Chondrocyte (in vitro differentiated cells): ENCODE results near the gene TAX1BP1. TPM values are rescaled to one million over a fixed set of nuclear protein-coding genes. Genes with fewer than 3 reads are reported as not detected.
"Not testable (repeated sequence)": the region's sequence is repeated elsewhere in the genome, so short reads cannot be mapped to it uniquely, and the experiment has no call there.

Experiments used
- DNase-seq: peaks from one replicate; pipeline ENCODE4 v3.0.0; 2021; ENCODE audit warnings: mixed read lengths, low spot score
- H3K27ac Mint-ChIP-seq: one replicate; pipeline ENCODE4 v1.8.0; 2021; ENCODE audit warnings: mild to moderate bottlenecking, moderate library complexity, mixed read lengths; ENCODE audit not compliant: unreplicated experiment
- H3K27me3 Mint-ChIP-seq: 2 replicates; pipeline ENCODE4 v1.8.0; 2021; ENCODE audit warnings: low read depth, mixed read lengths
- H3K36me3 Mint-ChIP-seq: 2 replicates; pipeline ENCODE4 v1.8.0; 2021; ENCODE audit warnings: low read depth, mixed read lengths
- H3K4me1 Mint-ChIP-seq: 2 replicates; pipeline ENCODE4 v1.8.0; 2021; ENCODE audit warnings: low read depth, mild to moderate bottlenecking, mixed read lengths
- H3K4me3 Mint-ChIP-seq: one replicate; pipeline ENCODE4 v1.8.0; 2021; ENCODE audit warnings: mild to moderate bottlenecking, moderate library complexity, mixed read lengths; ENCODE audit not compliant: unreplicated experiment
- H3K9me3 Mint-ChIP-seq: 2 replicates; pipeline ENCODE4 v1.8.0; 2021; ENCODE audit warnings: low read depth, mixed read lengths
- total RNA-seq: library from RNA; stranded (reverse); gene quantifications from 3 replicates; pipeline ENCODE4 v1.2.1, GENCODE V29; 2021
- TF ChIP-seq, protein P1 (sequence below): fragments of 200-600 bp; sonication (generic); IDR thresholded peaks from 2 replicates; pipeline ENCODE4 v1.5.0; 2021; ENCODE audit warnings: antibody characterized with exemption, mild to moderate bottlenecking, moderate library complexity

Gene TAX1BP1
- total RNA-seq, 1 donor from 2014 or later = 91.3 TPM

DNA sequence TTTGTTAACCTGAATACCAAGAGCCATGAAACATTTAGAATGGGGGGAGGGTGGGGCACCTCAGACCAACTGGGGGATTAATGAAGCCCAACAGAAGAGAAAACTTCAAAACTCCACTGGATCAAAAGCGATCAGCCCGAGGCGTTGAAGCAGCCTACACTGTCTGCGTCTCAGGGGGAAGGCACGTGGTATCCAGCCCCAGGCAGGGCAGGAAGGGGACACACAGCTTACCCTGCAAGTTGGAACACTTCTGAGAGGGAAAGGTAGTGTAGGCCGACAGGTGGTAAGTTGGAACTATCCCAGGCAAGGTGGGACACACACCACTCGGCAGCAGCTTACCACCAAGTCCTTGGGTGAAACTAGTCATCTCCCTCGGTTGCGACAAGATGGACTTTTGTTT is 102.9 kb downstream of the TAX1BP1 start:
- Mint-ChIP-seq H3K4me1 (peaks cover 17% of the 10 kb centered on the region), H3K9me3 (no peaks in the 10 kb centered on the region), H3K27ac (peak overlapping the region; percentile 54), H3K27me3 (no peaks in the 10 kb centered on the region), H3K36me3 (no peaks in the 10 kb centered on the region), H3K4me3 (no peak overlapping the region)
- TF ChIP-seq, protein P1, sequence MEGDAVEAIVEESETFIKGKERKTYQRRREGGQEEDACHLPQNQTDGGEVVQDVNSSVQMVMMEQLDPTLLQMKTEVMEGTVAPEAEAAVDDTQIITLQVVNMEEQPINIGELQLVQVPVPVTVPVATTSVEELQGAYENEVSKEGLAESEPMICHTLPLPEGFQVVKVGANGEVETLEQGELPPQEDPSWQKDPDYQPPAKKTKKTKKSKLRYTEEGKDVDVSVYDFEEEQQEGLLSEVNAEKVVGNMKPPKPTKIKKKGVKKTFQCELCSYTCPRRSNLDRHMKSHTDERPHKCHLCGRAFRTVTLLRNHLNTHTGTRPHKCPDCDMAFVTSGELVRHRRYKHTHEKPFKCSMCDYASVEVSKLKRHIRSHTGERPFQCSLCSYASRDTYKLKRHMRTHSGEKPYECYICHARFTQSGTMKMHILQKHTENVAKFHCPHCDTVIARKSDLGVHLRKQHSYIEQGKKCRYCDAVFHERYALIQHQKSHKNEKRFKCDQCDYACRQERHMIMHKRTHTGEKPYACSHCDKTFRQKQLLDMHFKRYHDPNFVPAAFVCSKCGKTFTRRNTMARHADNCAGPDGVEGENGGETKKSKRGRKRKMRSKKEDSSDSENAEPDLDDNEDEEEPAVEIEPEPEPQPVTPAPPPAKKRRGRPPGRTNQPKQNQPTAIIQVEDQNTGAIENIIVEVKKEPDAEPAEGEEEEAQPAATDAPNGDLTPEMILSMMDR = no peak
- DNase-seq = no peak

DNA sequence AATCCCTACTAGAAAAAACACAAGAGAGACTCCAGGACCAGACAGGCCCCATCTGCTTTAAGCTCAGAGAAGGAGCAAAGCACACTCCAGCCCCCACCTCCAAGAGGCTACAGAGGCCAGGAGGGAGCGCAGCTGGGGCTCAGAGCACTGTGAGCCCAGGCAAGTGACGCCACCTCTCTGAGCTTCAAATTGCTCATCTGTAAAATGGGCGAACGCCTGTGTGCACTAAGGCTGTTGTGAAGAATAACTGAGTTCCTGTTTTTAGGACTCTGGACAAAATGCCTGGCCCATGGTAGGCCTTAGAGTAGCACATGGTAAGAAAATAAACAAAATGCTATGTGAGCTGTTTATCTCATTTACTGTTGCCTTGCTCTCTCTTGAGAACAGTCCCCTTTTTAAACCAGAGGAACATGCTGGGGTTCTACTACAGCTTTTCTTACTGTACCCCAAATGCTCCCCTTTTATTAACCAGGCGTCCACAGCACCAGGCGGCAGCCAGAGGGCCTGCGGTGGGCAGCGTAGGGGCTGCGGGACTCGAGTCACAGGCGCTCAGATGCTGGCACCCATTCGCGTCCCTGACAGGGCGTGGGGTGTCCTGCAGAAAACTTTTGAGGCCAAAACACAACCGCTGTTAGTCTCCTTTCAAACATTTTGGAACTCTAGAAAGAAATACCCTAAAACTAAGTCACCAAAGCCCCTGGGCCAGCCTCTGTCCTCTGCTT is 103.8 kb downstream of the TAX1BP1 start:
- TF ChIP-seq, protein P1 = no peak
- Mint-ChIP-seq H3K36me3 (no peaks in the 10 kb centered on the region), H3K27me3 (no peaks in the 10 kb centered on the region), H3K27ac (no peak overlapping the region), H3K4me1 (peaks cover 17% of the 10 kb centered on the region), H3K9me3 (no peaks in the 10 kb centered on the region), H3K4me3 (no peak overlapping the region)
- no peak for DNase-seq

DNA sequence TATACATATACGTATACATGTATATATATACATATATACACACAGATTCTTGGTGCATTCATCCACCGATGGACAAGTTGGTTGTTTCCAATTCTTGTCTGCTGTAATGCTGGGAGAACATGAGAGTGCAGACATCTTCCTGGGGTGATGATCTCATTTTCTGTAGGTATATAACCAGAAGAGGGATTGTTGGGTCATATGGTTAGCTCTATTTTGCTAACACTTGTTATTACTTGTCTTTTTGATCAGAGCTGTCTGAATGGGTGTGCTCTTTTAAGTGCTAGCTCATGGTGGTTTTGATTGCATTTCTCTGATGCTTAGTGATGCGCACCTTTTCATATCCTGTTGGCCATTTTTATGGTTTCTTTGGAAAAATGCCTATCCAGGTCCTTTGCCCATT is 106.4 kb downstream of the TAX1BP1 start:
- no peak overlapping the region for H3K27ac Mint-ChIP-seq
- TF ChIP-seq, protein P1 = no peak
- no peaks in the 10 kb centered on the region for H3K27me3 Mint-ChIP-seq
- H3K36me3 Mint-ChIP-seq = no peaks in the 10 kb centered on the region
- DNase-seq = no peak
- peaks cover 17% of the 10 kb centered on the region for H3K4me1 Mint-ChIP-seq
- H3K9me3 Mint-ChIP-seq = no peaks in the 10 kb centered on the region
- no peak overlapping the region for H3K4me3 Mint-ChIP-seq

DNA sequence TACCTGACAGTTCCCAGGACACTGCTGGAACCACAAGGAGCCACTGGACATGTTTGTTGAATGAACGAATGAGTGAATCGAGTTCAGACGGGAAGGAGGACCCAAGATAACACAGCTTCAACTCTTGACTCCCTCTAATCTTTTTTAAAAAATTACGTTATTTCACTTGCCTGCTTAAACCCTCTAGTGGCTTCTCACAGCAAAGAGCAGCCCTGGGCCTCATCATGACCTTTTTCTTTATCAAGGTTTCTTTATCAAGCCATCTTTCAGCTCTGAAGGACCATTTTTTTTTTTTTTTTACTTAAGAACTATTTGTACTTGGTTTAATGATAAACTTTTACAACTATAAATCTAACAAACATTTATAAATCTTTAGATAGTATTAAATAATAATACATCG is 110.6 kb downstream of the TAX1BP1 start:
- Mint-ChIP-seq H3K27ac (no peak overlapping the region), H3K27me3 (no peaks in the 10 kb centered on the region), H3K4me1 (no peaks in the 10 kb centered on the region), H3K4me3 (no peak overlapping the region), H3K36me3 (peaks cover 8% of the 10 kb centered on the region), H3K9me3 (peaks cover 10% of the 10 kb centered on the region)
- DNase-seq = no peak
- TF ChIP-seq, protein P1 = no peak

DNA sequence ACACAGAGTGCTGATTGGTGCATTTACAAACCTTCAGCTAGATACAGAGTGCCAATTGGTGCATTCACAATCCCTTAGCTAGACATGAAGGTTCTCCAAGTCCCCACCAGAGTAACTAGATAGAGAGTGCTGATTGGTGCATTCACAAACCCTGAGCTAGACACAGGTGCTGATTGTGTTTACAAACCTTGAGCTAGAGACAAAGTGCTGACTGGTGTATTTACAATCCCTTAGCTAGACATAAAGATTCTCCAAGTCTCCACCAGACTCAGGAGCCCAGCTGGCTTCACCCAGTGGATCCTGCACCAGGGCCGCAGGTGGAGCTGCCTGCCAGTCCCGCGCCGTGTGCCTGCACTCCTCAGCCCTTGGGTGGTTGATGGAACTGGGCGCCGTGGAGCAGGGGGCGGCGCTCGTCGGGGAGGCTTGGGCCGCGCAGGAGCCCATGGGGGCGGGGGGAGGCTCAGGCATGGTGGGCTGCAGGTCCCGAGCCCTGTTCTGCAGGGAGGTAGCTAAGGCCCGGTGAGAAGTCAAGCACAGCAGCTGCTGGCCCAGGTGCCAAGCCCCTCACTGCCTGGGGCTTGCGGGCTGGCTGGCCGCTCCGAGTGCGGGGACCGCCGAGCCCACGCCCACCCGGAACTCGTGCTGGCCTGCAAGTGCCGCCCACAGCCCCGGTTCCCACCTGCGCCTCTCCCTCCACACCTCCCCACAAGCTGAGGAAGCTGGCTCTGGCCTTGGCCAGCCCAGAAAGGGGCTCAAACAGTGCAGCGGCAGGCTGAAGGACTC is 116.9 kb downstream of the TAX1BP1 start:
- H3K27me3 Mint-ChIP-seq, DNase-seq, H3K4me1 Mint-ChIP-seq, H3K27ac Mint-ChIP-seq, H3K4me3 Mint-ChIP-seq: not testable (repeated sequence)
- Mint-ChIP-seq H3K9me3 (peaks cover 18% of the 10 kb centered on the region), H3K36me3 (peaks cover 16% of the 10 kb centered on the region)
